HepG2 (cell line): ENCODE data around the gene PTPN3. TPM values are rescaled to one million over a fixed set of nuclear protein-coding genes. Genes with fewer than 3 reads are reported as not detected.
A peak's percentile ranks its signal among the peaks of the same experiment; 100 is the strongest.

ENCODE experiments used
- AHDC1 ChIP-seq: sonication (generic); formaldehyde crosslinking; IDR thresholded peaks from 2 replicates; pipeline ENCODE4 v1.5.1; 2020; ENCODE audit warnings: mild to moderate bottlenecking, missing genetic modification reagents, borderline replicate concordance
- CTCF ChIP-seq: sonication (generic); formaldehyde crosslinking; IDR thresholded peaks from 2 replicates; pipeline ENCODE4 v1.5.0; 2020; ENCODE audit warnings: mild to moderate bottlenecking, missing genetic modification reagents, moderate library complexity
- FOXP4 ChIP-seq: sonication (generic); formaldehyde crosslinking; IDR thresholded peaks from 2 replicates; pipeline ENCODE4 v1.4.0; 2020; ENCODE audit warnings: missing genetic modification reagents
- HMG20A ChIP-seq: IDR thresholded peaks from 2 replicates; pipeline ENCODE4 v1.6.1; 2016; ENCODE audit warnings: borderline replicate concordance
- HOXA3 ChIP-seq: sonication (generic); formaldehyde crosslinking; IDR thresholded peaks from 2 replicates; pipeline ENCODE4 v1.5.0; 2020; ENCODE audit warnings: missing genetic modification reagents
- IRF2 ChIP-seq: IDR thresholded peaks from 2 replicates; pipeline ENCODE4 v1.6.1; 2018; ENCODE audit warnings: missing genetic modification reagents, missing compliant biosample characterization
- MZF1 ChIP-seq: sonication (generic); formaldehyde crosslinking; IDR thresholded peaks from 2 replicates; pipeline ENCODE4 v1.8.1; 2023; ENCODE audit warnings: mild to moderate bottlenecking, missing genetic modification reagents, borderline replicate concordance
- NAIF1 ChIP-seq: sonication (generic); formaldehyde crosslinking; IDR thresholded peaks from 2 replicates; pipeline ENCODE4 v1.5.0; 2020; ENCODE audit warnings: mild to moderate bottlenecking, missing genetic modification reagents, borderline replicate concordance
- RFXANK ChIP-seq: IDR thresholded peaks from 2 replicates; pipeline ENCODE4 v1.6.1; 2016
- SMC3 ChIP-seq: IDR thresholded peaks from 2 replicates; pipeline ENCODE4 v1.6.1; 2011; ENCODE audit warnings: low read length, improper control_type of control experiment
- SP4 ChIP-seq: sonication (generic); formaldehyde crosslinking; IDR thresholded peaks from 2 replicates; pipeline ENCODE4 v1.8.1; 2023; ENCODE audit warnings: mild to moderate bottlenecking, missing genetic modification reagents
- TP53 ChIP-seq: sonication (generic); formaldehyde crosslinking; conservative IDR thresholded peaks from 2 replicates; pipeline ENCODE4 v1.4.0; 2020; ENCODE audit warnings: missing genetic modification reagents
- ZNF260 ChIP-seq: sonication (generic); formaldehyde crosslinking; IDR thresholded peaks from 2 replicates; pipeline ENCODE4 v1.4.0; 2020; ENCODE audit warnings: missing genetic modification reagents, low read depth, mild to moderate bottlenecking, borderline replicate concordance
- ZNF543 ChIP-seq: sonication (generic); formaldehyde crosslinking; IDR thresholded peaks from 2 replicates; pipeline ENCODE4 v1.4.0; 2020; ENCODE audit warnings: mild to moderate bottlenecking, missing genetic modification reagents
- ZNF552 ChIP-seq: sonication (generic); formaldehyde crosslinking; IDR thresholded peaks from 2 replicates; pipeline ENCODE4 v1.9.0; 2022; ENCODE audit warnings: missing genetic modification reagents, mild to moderate bottlenecking, borderline replicate concordance
- ZNF598 ChIP-seq: sonication (generic); formaldehyde crosslinking; IDR thresholded peaks from 2 replicates; pipeline ENCODE4 v1.5.1; 2020; ENCODE audit warnings: mild to moderate bottlenecking, missing genetic modification reagents, borderline replicate concordance
- ZNF619 ChIP-seq: sonication (generic); formaldehyde crosslinking; IDR thresholded peaks from 2 replicates; pipeline ENCODE4 v1.4.0; 2020; ENCODE audit warnings: mild to moderate bottlenecking, missing genetic modification reagents
- ZNF660 ChIP-seq: sonication (generic); formaldehyde crosslinking; IDR thresholded peaks from 2 replicates; pipeline ENCODE4 v1.5.1; 2020; ENCODE audit warnings: mild to moderate bottlenecking, low read depth, missing genetic modification reagents, borderline replicate concordance
- ZNF780A ChIP-seq: sonication (generic); formaldehyde crosslinking; IDR thresholded peaks from 2 replicates; pipeline ENCODE4 v1.8.0; 2022; ENCODE audit warnings: mild to moderate bottlenecking, missing genetic modification reagents, moderate library complexity
- ZNF879 ChIP-seq: sonication (generic); formaldehyde crosslinking; IDR thresholded peaks from 2 replicates; pipeline ENCODE4 v1.8.1; 2023; ENCODE audit warnings: missing genetic modification reagents
- polyA plus RNA-seq, 8 experiments: library from polyadenylated mRNA; depleted of rRNA in 3 of 8; stranded (reverse) in 7 of 8; unstranded in 1 of 8; fragments of >200 nt; fragmentation: Illumina TruSeq in 4 of 8; extraction: Trizol in 4 of 8; gene quantifications; 2 replicates each; pipeline versions ENCODE4 v1.2.1 to v1.2.3, GENCODE V29; 2011 to 2016; ENCODE audit warnings: low read depth in 4 of 8, missing spikeins in 1 of 8, mixed read lengths in 1 of 8; ENCODE audit not compliant: insufficient read depth in 1 of 8
- total RNA-seq, 5 experiments: library from RNA; depleted of rRNA; stranded (reverse); fragments of >200 nt; fragmentation: Illumina TruSeq; extraction: Trizol; gene quantifications; 2 replicates each; pipeline ENCODE4 v1.2.3, GENCODE V29; 2016; ENCODE audit warnings: low read depth in 1 of 5

The PTPN3 gene
- total and polyA plus RNA-seq, 2 of the 13 experiments (the other 11 are each of a cell fraction or from before 2014, with no cell fraction given) = 5.6 to 20.5 TPM

GRCh38 chr9:109477258-109478050 lies 20.7 kb downstream of the PTPN3 start (continued):
- TF ChIP-seq HOXA3 (CRISPR knock-in tag) (peak; percentile 64), MZF1 (CRISPR knock-in tag) (no peak), ZNF660 (CRISPR knock-in tag) (no peak), NAIF1 (CRISPR knock-in tag) (0 out of 2 replicates have a peak, but pooled peaks have one; percentile 29), ZNF552 (CRISPR knock-in tag) (no peak), RFXANK (peak; percentile 76; the same call in 1 of the 2 replicates), CTCF (CRISPR knock-in tag) (no peak), FOXP4 (CRISPR knock-in tag) (peak; percentile 77), ZNF619 (CRISPR knock-in tag) (peak; percentile 44; the same call in 1 of the 2 replicates), AHDC1 (CRISPR knock-in tag) (peak; percentile 61; the same call in 1 of the 2 replicates), ZNF780A (CRISPR knock-in tag) (no peak), TP53 (CRISPR knock-in tag) (no peak), ZNF598 (CRISPR knock-in tag) (no peak), ZNF879 (CRISPR knock-in tag) (no peak), HMG20A (CRISPR knock-in tag) (peak; percentile 67; the same call in 1 of the 2 replicates), ZNF543 (no peak), SMC3 (no peak), SP4 (no peak), ZNF260 (no peak), IRF2 (0 out of 2 replicates have a peak, but pooled peaks have one; percentile 59)
